Thoracic aorta (tissue), 2 donors: ENCODE results near the gene DGKD. TPM values are rescaled to one million over a fixed set of nuclear protein-coding genes. Genes with fewer than 3 reads are reported as not detected.

Experiments used
- ATAC-seq: fragments of 150-250 bp; one replicate; pipeline ENCODE4 v1.8.0; 2017; ENCODE audit warnings: low read depth; ENCODE audit not compliant: insufficient number of reproducible peaks, low FRiP score
- DNase-seq: peaks from one replicate; pipeline ENCODE4 v3.0.0-alpha.2; 2020; ENCODE audit warnings: low spot score
- H3K27ac ChIP-seq, 2 donors: fragments of 200-600 bp; sonication (generic); 1 replicate in 1 of 2; 2 replicates in 1 of 2; pipeline ENCODE4 v1.5.1; 2016; ENCODE audit warnings: mild to moderate bottlenecking in 2 of 2, moderate library complexity in 2 of 2
- H3K27me3 ChIP-seq: fragments of 200-600 bp; sonication (generic); replicated peaks from 2 replicates; pipeline ENCODE4 v1.6.0; 2016; ENCODE audit warnings: mild to moderate bottlenecking; ENCODE audit not compliant: insufficient read depth
- H3K36me3 ChIP-seq: fragments of 200-600 bp; sonication (generic); one replicate; pipeline ENCODE4 v1.5.1; 2016
- H3K4me1 ChIP-seq, 2 donors: fragments of 200-600 bp; sonication (generic); 1 replicate in 1 of 2; 2 replicates in 1 of 2; pipeline versions ENCODE4 v1.5.1 to v1.6.0; 2016; ENCODE audit warnings: low read depth in 2 of 2, mild to moderate bottlenecking in 1 of 2; ENCODE audit not compliant: control insufficient read depth in 1 of 2
- H3K4me3 ChIP-seq: fragments of 200-600 bp; sonication (generic); 2 replicates; pipeline ENCODE4 v1.5.1; 2016; ENCODE audit warnings: mild to moderate bottlenecking
- H3K9me3 ChIP-seq: fragments of 200-600 bp; sonication (generic); 2 replicates; pipeline ENCODE4 v1.5.1; 2016
- CTCF ChIP-seq: fragments of 200-600 bp; sonication (generic); IDR thresholded peaks from one replicate; pipeline ENCODE4 v1.5.1; 2019; ENCODE audit warnings: antibody characterized with exemption
- total RNA-seq, 2 donors: library from RNA; depleted of rRNA; stranded (reverse); fragments of >200 nt; gene quantifications; one replicate each; pipeline versions ENCODE4 v1.1.0 to v1.2.3, GENCODE V29; 2016

Gene DGKD
- total RNA-seq, 2 donors from 2014 or later, result 47.3 to 47.9 TPM

GRCh38 chr2:233446606-233447305 is 92.5 kb downstream of the DGKD start:
- H3K36me3 ChIP-seq, result peaks cover 47% of the 10 kb centered on the region

DNA sequence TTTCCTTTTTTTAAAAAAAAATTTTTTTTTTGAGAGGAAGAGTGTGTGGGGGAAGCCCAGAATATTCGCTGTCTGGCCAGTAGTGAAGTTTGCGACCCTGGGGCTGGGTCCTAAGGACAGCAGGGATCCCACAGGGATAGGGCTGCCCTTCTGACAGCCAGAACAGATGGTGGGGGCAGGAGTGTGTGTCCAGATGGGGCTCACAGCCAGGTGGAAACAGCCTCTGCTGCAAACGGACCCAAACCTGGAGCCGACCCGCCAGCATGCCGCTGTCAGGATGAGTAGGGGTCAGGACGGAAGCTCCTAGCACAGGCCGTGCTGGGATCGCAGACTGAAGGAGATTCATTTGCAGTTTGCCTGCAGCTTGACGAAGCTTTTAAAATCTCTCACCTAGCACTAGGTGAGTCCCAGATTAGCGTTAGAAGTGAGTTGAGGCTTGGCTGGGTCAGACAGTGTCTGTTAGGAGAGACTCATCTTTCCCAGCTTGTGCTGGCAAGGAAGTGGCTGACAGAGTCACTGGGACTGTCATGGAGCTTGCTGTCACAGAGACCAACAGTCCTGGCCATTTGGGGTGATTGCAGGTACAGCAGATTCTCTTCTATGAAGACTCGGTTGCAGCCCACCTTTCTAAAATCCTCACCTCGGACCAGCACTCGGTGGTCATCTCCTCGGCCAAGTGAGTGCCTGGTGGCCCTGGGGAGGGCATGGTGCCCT is 93.4 kb downstream of the DGKD start:
- Histone ChIP-seq H3K36me3 (peaks cover 53% of the 10 kb centered on the region), H3K27ac (no peak overlapping the region), H3K4me3 (no peak overlapping the region), H3K4me1 (peaks cover 0 to 5% of the 10 kb centered on the region in 2 donors), H3K9me3 (no peaks in the 10 kb centered on the region), H3K27me3 (no peaks in the 10 kb centered on the region)
- ATAC-seq (no peak), DNase-seq (no peak)
- no peak for TF ChIP-seq CTCF

More at GRCh38 chr2:233446606-233447305, 92.5 kb downstream of the DGKD start:
- Histone ChIP-seq H3K4me3 (no peak overlapping the region), H3K9me3 (no peaks in the 10 kb centered on the region), H3K4me1 (peaks cover 0 to 5% of the 10 kb centered on the region in 2 donors), H3K27me3 (no peaks in the 10 kb centered on the region), H3K27ac (no peak overlapping the region)
- TF ChIP-seq CTCF, result no peak
- no peak for ATAC-seq
- DNase-seq, result no peak

DNA sequence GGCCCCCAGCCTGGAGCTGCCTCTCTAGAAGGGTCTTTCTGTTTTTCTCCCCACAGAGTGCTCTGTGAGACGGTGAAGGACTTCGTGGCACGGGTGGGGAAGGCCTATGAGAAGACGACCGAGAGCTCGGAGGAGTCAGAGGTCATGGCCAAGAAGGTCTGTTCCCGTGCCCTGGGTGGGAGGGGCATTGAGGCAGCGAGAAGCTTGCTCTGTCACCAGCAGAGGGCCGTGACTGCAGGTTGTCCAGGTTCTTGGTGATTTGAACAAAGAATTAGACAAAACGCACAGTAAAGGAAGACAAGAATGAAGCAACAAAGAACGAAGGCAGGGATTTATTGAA is 93.9 kb downstream of the DGKD start:
- no peak for TF ChIP-seq CTCF
- no peaks in the 10 kb centered on the region for H3K27me3 ChIP-seq
- H3K4me1 ChIP-seq, result peaks cover 0 to 5% of the 10 kb centered on the region in 2 donors
- DNase-seq (no peak), ATAC-seq (no peak)
- H3K36me3 ChIP-seq, result peaks cover 58% of the 10 kb centered on the region
- H3K27ac ChIP-seq, result no peak overlapping the region
- H3K9me3 ChIP-seq, result no peaks in the 10 kb centered on the region
- no peak overlapping the region for H3K4me3 ChIP-seq

DNA sequence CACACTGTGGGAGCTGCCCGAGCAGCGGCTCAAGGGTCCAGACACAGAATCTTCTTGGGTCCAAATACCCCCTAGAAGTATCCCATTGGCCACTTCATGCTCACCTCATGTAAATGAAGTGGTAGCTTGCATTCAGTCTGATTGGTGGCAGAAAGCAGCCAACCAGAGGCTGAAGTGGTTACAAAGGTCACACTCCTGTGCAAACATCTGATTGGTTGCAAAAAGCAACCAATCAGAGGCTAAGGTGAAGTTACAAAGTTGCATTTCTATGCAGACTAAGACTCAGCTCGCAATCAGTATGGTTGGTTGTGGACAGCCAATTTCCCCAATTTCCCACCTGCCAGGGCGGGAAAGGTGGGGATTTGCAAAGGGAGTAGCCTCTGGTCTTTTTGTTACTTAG is 94.3 kb downstream of the DGKD start:
- Histone ChIP-seq H3K36me3 (peaks cover 61% of the 10 kb centered on the region), H3K9me3 (no peaks in the 10 kb centered on the region), H3K4me3 (no peak overlapping the region), H3K27me3 (no peaks in the 10 kb centered on the region), H3K4me1 (peaks cover 0 to 5% of the 10 kb centered on the region in 2 donors), H3K27ac (no peak overlapping the region)
- DNase-seq, result no peak
- TF ChIP-seq CTCF, result no peak
- no peak for ATAC-seq

GRCh38 chr2:233449081-233449901 is 95.0 kb downstream of the DGKD start:
- no peaks in the 10 kb centered on the region for H3K27me3 ChIP-seq
- H3K9me3 ChIP-seq, result no peaks in the 10 kb centered on the region
- no peak for DNase-seq
- ATAC-seq, result no peak
- TF ChIP-seq CTCF, result peak; percentile 66
- H3K4me1 ChIP-seq, result peaks cover 0 to 5% of the 10 kb centered on the region in 2 donors
- no peak overlapping the region for H3K4me3 ChIP-seq
- H3K36me3 ChIP-seq, result peaks cover 68% of the 10 kb centered on the region
- H3K27ac ChIP-seq, result no peak overlapping the region
